ENCODE measurements around the gene GTF2F2. TPM values are rescaled to one million over a fixed set of nuclear protein-coding genes. Genes with fewer than 3 reads are reported as not detected.

Gene GTF2F2
- total RNA-seq, 1 donor from 2014 or later, result 29.5 TPM

- no peak for TF ChIP-seq CTCF (IDR thresholded peaks at IDR 0.05; ENCODE audit: insufficient read depth, low read length, poor library complexity, severe bottlenecking)
- no peaks in the 10 kb centered on the region for H3K36me3 ChIP-seq (ENCODE audit: control insufficient read depth, insufficient read depth, low read length)
- H3K27me3 ChIP-seq (ENCODE audit: control insufficient read depth, insufficient read depth, low read length), result no peaks in the 10 kb centered on the region
- no peak for DNase-seq (ENCODE audit: low read depth)
- no peak overlapping the region for H3K4me3 ChIP-seq (ENCODE audit: low read depth, low read length)
Observed at GRCh38 chr13:45132369-45133064, 12.2 kb downstream of the GTF2F2 start.

GRCh38 chr13:45133396-45134118 lies 13.2 kb downstream of the GTF2F2 start:
- no peaks in the 10 kb centered on the region for H3K36me3 ChIP-seq (ENCODE audit: control insufficient read depth, insufficient read depth, low read length)
- DNase-seq (ENCODE audit: low read depth), result no peak
- H3K4me3 ChIP-seq (ENCODE audit: low read depth, low read length), result no peak overlapping the region
- H3K27me3 ChIP-seq (ENCODE audit: control insufficient read depth, insufficient read depth, low read length), result no peaks in the 10 kb centered on the region
- no peak for TF ChIP-seq CTCF (IDR thresholded peaks at IDR 0.05; ENCODE audit: insufficient read depth, low read length, poor library complexity, severe bottlenecking)

GRCh38 chr13:45136741-45137504 lies 16.6 kb downstream of the GTF2F2 start:
- H3K4me3 ChIP-seq (ENCODE audit: low read depth, low read length), result no peak overlapping the region
- no peak for DNase-seq (ENCODE audit: low read depth)
- H3K36me3 ChIP-seq (ENCODE audit: control insufficient read depth, insufficient read depth, low read length), result no peaks in the 10 kb centered on the region
- H3K27me3 ChIP-seq (ENCODE audit: control insufficient read depth, insufficient read depth, low read length), result no peaks in the 10 kb centered on the region
- TF ChIP-seq CTCF (IDR thresholded peaks at IDR 0.05; ENCODE audit: insufficient read depth, low read length, poor library complexity, severe bottlenecking), result no peak

- no peak for DNase-seq (ENCODE audit: low read depth)
- no peaks in the 10 kb centered on the region for H3K27me3 ChIP-seq (ENCODE audit: control insufficient read depth, insufficient read depth, low read length)
- no peak for TF ChIP-seq CTCF (IDR thresholded peaks at IDR 0.05; ENCODE audit: insufficient read depth, low read length, poor library complexity, severe bottlenecking)
- H3K36me3 ChIP-seq (ENCODE audit: control insufficient read depth, insufficient read depth, low read length), result no peaks in the 10 kb centered on the region
- H3K4me3 ChIP-seq (ENCODE audit: low read depth, low read length), result no peak overlapping the region
Observed at GRCh38 chr13:45137526-45137925, 17.2 kb downstream of the GTF2F2 start.

- H3K27me3 ChIP-seq (ENCODE audit: control insufficient read depth, insufficient read depth, low read length), result no peaks in the 10 kb centered on the region
- peak; percentile 58 for DNase-seq (ENCODE audit: low read depth)
- no peak for TF ChIP-seq CTCF (IDR thresholded peaks at IDR 0.05; ENCODE audit: insufficient read depth, low read length, poor library complexity, severe bottlenecking)
- H3K4me3 ChIP-seq (ENCODE audit: low read depth, low read length), result no peak overlapping the region
- H3K36me3 ChIP-seq (ENCODE audit: control insufficient read depth, insufficient read depth, low read length), result no peaks in the 10 kb centered on the region
Observed at GRCh38 chr13:45138282-45138681, 18.0 kb downstream of the GTF2F2 start.
